AG09309 (cell line): ENCODE data around the gene RNF217.

ENCODE experiments used
- DNase-seq: peaks from one replicate; pipeline ENCODE4 v3.0.0-alpha.2; 2010; ENCODE audit warnings: low read depth
- H3K4me3 ChIP-seq: 2 replicates; pipeline ENCODE4 v1.5.1; 2011; ENCODE audit warnings: mild to moderate bottlenecking, low read depth, low read length, moderate library complexity; ENCODE audit not compliant: control insufficient read depth
- TF ChIP-seq, protein P1 (sequence below): IDR thresholded peaks from 2 replicates; pipeline ENCODE4 v1.5.1; 2011; ENCODE audit warnings: mild to moderate bottlenecking, low read depth, low read length, inconsistent platforms; ENCODE audit not compliant: insufficient read depth, control insufficient read depth; ENCODE audit errors: missing control alignments

Gene RNF217

DNA sequence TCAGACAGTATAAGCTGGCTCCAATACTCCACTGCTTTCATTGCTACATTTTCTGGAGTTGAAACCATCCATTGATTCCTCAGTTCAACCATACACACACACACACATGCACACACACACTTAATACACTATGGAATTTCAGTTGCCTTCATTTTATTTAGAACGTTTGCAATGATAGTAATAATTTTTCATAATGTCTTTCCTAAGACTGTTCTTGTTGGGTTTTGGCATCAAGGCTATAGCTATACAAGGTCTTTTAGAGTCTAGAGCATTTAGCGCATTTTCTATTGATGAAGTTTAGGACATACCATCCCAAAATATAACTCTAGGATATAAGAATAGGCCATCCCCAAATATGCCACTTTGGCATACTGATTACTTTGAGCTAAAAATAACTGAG lies 175.8 kb downstream of the RNF217 start:
- TF ChIP-seq, protein P1, sequence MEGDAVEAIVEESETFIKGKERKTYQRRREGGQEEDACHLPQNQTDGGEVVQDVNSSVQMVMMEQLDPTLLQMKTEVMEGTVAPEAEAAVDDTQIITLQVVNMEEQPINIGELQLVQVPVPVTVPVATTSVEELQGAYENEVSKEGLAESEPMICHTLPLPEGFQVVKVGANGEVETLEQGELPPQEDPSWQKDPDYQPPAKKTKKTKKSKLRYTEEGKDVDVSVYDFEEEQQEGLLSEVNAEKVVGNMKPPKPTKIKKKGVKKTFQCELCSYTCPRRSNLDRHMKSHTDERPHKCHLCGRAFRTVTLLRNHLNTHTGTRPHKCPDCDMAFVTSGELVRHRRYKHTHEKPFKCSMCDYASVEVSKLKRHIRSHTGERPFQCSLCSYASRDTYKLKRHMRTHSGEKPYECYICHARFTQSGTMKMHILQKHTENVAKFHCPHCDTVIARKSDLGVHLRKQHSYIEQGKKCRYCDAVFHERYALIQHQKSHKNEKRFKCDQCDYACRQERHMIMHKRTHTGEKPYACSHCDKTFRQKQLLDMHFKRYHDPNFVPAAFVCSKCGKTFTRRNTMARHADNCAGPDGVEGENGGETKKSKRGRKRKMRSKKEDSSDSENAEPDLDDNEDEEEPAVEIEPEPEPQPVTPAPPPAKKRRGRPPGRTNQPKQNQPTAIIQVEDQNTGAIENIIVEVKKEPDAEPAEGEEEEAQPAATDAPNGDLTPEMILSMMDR, result no peak
- DNase-seq, result no peak
- H3K4me3 ChIP-seq, result no peak overlapping the region

DNA sequence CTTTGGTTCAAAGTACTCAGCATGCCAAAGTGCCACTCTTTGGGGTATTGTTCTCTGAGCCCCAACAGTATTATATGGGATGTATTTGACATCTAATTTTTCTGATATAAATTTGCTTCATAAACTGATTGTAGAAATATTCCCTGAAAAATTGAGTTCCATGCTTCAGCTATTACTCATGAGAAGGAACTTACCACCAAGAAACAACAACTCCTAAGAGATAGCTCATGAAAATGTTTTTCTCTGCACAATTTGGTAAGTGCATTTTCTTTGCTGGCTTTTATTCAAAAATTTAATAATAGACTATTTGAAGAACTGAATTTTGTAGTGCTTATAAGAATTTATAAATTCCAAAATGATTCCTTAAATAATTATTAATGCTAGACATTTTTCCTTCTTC lies 178.6 kb downstream of the RNF217 start:
- TF ChIP-seq, protein P1, result no peak

More for the DNA sequence above, 178.6 kb downstream of the RNF217 start:
- no peak overlapping the region for H3K4me3 ChIP-seq
- DNase-seq, result no peak
